Lower leg skin (tissue), 4 donors: ENCODE measurements around the gene INHBC. TPM values are rescaled to one million over a fixed set of nuclear protein-coding genes. Genes with fewer than 3 reads are reported as not detected.

Source experiments
- DNase-seq, 2 donors: peaks; one replicate each; pipeline ENCODE4 v3.0.0-alpha.2; 2019; ENCODE audit warnings: low spot score in 2 of 2
- H3K4me3 ChIP-seq: fragments of 200-600 bp; sonication (generic); 2 replicates; pipeline ENCODE4 v1.5.1; 2017; ENCODE audit warnings: mild to moderate bottlenecking, low read depth; ENCODE audit not compliant: poor library complexity, severe bottlenecking
- CTCF ChIP-seq, 3 donors: fragments of 450-650 bp; IDR thresholded peaks; one replicate each; pipeline ENCODE4 v1.5.1; 2016; ENCODE audit warnings: antibody characterized with exemption in 3 of 3, mild to moderate bottlenecking in 3 of 3, moderate library complexity in 2 of 3
- POLR2A ChIP-seq, 2 donors: fragments of 450-650 bp; IDR thresholded peaks; one replicate each; pipeline ENCODE4 v1.6.1; 2016 to 2017; ENCODE audit warnings: antibody characterized with exemption in 2 of 2, mild to moderate bottlenecking in 1 of 2, moderate library complexity in 1 of 2
- WGBS, 2 donors: methylation state at CpG; one replicate each; pipeline ENCODE4 v1.1.5; 2018; 5-methylcytosine and 5-hydroxymethylcytosine counted together
- intact Hi-C: fragments of 100-400 bp; cut with DNase I; formaldehyde crosslinking; loops from one replicate; pipeline ENCODE4 v1.15.0; 2023; ENCODE audit warnings: low total_unique reads
- total RNA-seq, 4 donors: library from RNA; depleted of rRNA; stranded (reverse); fragments of >200 nt; gene quantifications; one replicate each; pipeline ENCODE4 v1.1.0, GENCODE V29; 2016

INHBC gene
- total RNA-seq, 4 donors from 2014 or later: not detected

- 1 to 2% methylated on average over 41 of the region's 41 CpGs for WGBS, 2 donors
- intact Hi-C loops: no loop called here
Observed at GRCh38 chr12:57430931-57431566, 3.5 kb upstream of the INHBC start, which contains the start of gene R3HDM2. R3HDM2 (minus strand) TSS chr12:57431043; CDS start chr12:57310428, 120,615 bp downstream.

GRCh38 chr12:57431654-57432188 lies 2.9 kb upstream of the INHBC start:
- peak in 1 of 2 donors; percentile 34 for DNase-seq
- intact Hi-C loops: no loop called here
- TF ChIP-seq POLR2A (IDR thresholded peaks at IDR 0.05): no peak
- no peak for TF ChIP-seq CTCF (IDR thresholded peaks at IDR 0.05)
- 86 to 89% methylated on average over 11 of the region's 11 CpGs for WGBS, 2 donors
- H3K4me3 ChIP-seq: no peak overlapping the region

More at GRCh38 chr12:57430931-57431566, 3.5 kb upstream of the INHBC start, which contains the start of gene R3HDM2:
- peak; percentile 95 to 99 for DNase-seq
- peak in 1 of 2 donors; percentile 70 for TF ChIP-seq POLR2A (IDR thresholded peaks at IDR 0.05)
- TF ChIP-seq CTCF (IDR thresholded peaks at IDR 0.05): no peak
- H3K4me3 ChIP-seq: peak within 1 kb of the TSS; percentile 45

GRCh38 chr12:57433370-57433769 lies 1.2 kb upstream of the INHBC start:
- no peak overlapping the region for H3K4me3 ChIP-seq
- whole genome bisulfite sequencing, 2 donors: 63 to 96% methylated on average over 3 of the region's 3 CpGs
- TF ChIP-seq POLR2A (IDR thresholded peaks at IDR 0.05) (no peak), CTCF (IDR thresholded peaks at IDR 0.05) (no peak)
- DNase-seq: no peak
- intact Hi-C loops: no loop called here

- WGBS, 2 donors: 75 to 77% methylated on average over 4 of the region's 4 CpGs
- DNase-seq: no peak
- TF ChIP-seq CTCF (IDR thresholded peaks at IDR 0.05) (no peak), POLR2A (IDR thresholded peaks at IDR 0.05) (no peak)
- no peak overlapping the region for H3K4me3 ChIP-seq
- intact Hi-C loops: no loop called here
Observed at GRCh38 chr12:57435293-57435692, 709 bp downstream of the INHBC start.

GRCh38 chr12:57438400-57438799 lies 3.8 kb downstream of the INHBC start:
- WGBS, 2 donors: 77 to 88% methylated on average over 1 of the region's 1 CpG
- no peak overlapping the region for H3K4me3 ChIP-seq
- intact Hi-C loops: no loop called here
- no peak for DNase-seq
- TF ChIP-seq CTCF (IDR thresholded peaks at IDR 0.05): no peak
- no peak for TF ChIP-seq POLR2A (IDR thresholded peaks at IDR 0.05)
